ENCODE data around the gene FANCE.
A peak's percentile ranks its signal among the peaks of the same experiment; 100 is the strongest.

Gene FANCE

GRCh38 chr6:35452183-35453090, at the start of gene FANCE:
TSS of gene FANCE (plus strand) at chr6:35452338. CDS start at chr6:35452546, 208 bp downstream.
- DNase-seq (ENCODE audit: low read depth in 3 of 3), result peak; percentile 81 to 94 (median 90)

- no peak for DNase-seq (ENCODE audit: low read depth in 3 of 3)
Observed at GRCh38 chr6:35402856-35403191, 49.3 kb upstream of the FANCE start.

- no peak for DNase-seq (ENCODE audit: low read depth in 3 of 3)
Observed at GRCh38 chr6:35403544-35404442, 48.3 kb upstream of the FANCE start.

DNA sequence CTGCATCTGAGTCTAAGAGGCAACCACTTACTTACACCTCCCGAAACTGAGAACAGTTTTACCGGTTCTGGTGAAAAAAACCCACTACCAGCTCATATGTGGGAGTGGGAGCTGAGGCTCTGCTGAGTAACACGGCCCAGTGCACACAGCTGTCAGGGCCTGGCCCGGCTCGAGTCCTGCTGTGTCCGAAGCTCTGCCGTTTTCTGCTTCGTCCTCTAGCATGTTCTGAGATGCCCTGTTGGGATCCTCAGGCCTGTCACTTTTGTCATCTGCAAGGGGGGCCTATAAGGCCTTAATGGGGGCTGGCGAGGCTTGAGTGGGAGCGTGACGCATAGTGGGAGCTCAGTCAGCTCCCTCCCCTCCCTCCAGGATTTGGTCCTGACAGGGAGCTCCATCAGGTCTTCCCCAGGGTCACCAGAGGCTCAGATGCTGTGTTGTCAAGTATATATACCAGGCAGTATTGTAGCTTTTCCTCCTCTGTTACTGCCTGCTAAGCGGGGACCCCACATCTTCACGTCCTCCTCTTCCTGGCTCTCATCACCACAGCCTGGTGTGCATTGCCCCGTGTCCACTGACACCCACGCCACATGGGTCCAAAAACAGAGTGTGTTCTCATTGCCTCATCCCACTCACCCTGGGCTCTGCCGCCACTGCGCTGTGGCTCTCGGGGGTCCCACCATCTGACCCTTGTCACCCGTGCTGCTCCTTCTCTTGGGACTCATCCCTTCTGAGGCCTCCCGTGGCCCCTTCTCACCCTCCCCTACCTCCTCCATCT, 45.2 kb upstream of the FANCE start:
- DNase-seq (ENCODE audit: low read depth in 3 of 3), result no peak

DNA sequence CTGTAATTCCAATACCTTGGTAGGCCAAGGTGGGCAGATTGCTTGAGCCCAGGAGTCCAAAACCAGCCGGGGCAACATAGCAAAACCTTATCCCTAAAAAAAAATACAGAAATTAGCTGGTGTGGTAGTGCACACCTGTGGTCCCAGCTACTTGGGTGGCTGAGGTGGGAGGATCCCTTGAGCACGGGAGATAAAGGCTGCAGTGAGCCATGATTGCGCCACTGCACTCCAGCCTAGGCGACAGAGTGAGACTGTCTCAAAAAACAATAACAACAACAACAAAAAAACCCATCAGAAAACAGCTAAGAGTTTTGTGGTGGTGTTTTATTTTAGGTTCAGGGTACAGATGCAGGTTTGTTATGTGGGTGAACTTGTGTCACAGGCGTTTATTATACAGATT, 42.9 kb upstream of the FANCE start:
- no peak for DNase-seq (ENCODE audit: low read depth in 3 of 3)

GRCh38 chr6:35410131-35410530, 42.0 kb upstream of the FANCE start:
- DNase-seq (ENCODE audit: low read depth in 3 of 3), result no peak

DNA sequence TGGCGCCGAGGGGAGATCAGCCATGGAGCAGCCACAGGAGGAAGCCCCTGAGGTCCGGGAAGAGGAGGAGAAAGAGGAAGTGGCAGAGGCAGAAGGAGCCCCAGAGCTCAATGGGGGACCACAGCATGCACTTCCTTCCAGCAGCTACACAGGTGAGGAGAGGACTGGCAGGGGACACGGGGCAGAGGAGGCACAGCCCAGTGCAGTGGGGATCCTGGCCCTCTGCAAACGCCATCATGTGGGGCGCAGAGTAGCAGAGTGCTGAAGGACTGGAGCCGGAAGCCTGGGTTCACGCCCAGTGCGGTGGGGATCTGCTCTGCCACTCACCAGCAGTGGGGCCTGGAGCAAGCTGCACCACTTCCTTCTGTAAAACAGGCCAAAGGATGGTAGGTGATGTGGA, 41.1 kb upstream of the FANCE start:
- no peak for DNase-seq (ENCODE audit: low read depth in 3 of 3)

- no peak for DNase-seq (ENCODE audit: low read depth in 3 of 3)
Observed at GRCh38 chr6:35412102-35412501, 40.0 kb upstream of the FANCE start.

GRCh38 chr6:35413911-35414310, 38.2 kb upstream of the FANCE start:
- no peak for DNase-seq (ENCODE audit: low read depth in 3 of 3)

GRCh38 chr6:35415065-35415891, 36.9 kb upstream of the FANCE start:
- DNase-seq (ENCODE audit: low read depth in 3 of 3), result no peak

DNA sequence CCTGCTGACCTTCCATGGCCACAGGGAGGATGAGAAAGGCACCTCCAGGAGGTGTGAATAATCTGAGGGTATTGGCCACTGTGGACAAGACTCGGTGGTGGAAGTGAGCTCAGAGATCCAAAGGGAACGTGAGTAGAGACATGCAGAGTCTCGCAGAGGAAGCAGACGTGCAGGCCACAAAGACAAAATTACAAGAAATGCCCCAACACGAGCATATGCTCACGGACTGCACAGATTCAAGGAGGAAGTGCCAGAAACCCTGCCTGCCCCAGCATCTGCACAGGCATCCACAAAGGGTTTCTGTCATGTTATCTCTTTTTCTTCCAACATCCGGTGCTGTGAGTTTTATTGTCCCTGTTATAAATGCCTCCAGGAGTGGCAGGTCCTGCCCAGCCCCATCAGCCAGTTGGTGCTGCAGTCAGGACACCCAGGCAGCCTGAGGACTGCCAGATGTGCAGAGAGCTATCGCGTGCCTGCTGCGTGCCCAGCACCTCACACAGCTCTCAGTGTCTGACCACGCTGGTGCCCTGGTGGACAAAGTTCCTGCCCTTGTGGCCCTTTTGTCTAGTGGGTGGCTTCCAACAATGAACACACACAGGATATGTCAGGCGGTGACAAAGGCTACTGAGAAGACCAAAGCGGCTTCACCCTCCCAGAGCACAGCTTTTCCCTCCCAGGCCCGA, 34.0 kb upstream of the FANCE start:
- no peak for DNase-seq (ENCODE audit: low read depth in 3 of 3)

- DNase-seq (ENCODE audit: low read depth in 3 of 3), result no peak
Observed at GRCh38 chr6:35419417-35419816, 32.7 kb upstream of the FANCE start.

GRCh38 chr6:35419961-35420360, 32.2 kb upstream of the FANCE start:
- DNase-seq (ENCODE audit: low read depth in 3 of 3), result no peak

DNA sequence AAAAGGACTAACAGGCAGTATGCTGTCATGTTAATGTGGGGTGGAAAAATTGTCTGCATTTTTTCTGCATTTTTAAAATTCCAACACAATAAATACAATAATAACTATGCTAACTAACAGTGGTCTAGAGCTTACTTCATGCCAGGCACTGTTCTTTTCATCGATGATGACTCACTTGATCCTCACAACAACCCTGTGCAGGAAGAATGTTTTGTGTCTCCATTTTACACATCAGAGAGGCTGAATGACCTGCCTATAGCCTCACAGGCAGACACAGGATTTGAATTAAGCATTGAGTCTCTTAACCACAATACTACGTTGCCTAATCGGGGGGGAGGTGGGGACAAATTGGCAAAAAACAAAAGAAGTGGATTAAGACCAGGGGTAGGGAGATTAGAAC, 26.9 kb upstream of the FANCE start:
- no peak for DNase-seq (ENCODE audit: low read depth in 3 of 3)

- no peak for DNase-seq (ENCODE audit: low read depth in 3 of 3)
Observed at GRCh38 chr6:35426074-35426473, 26.1 kb upstream of the FANCE start.

DNA sequence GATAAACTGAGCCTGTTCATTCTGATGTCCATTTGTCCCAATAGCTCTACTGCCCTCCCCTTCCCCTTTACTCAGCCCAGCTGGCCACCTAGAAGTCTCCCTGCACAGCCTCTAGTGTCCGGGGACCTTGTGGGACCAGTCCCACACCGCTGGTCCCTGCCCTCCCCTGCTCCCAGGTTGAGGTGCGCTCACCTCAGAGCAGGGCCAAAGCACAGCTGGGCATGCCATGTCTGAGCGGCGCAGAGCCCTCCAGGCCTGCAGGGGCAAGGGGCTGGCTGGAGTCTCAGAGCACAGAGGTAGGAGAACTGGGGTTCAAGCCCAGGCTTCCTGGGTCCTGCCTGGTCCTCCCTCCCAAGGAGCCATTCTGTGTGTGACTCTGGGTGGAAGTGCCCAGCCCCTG, 24.7 kb upstream of the FANCE start:
- DNase-seq (ENCODE audit: low read depth in 3 of 3), result no peak

- no peak for DNase-seq (ENCODE audit: low read depth in 3 of 3)
Observed at GRCh38 chr6:35427851-35428321, 24.3 kb upstream of the FANCE start.

DNA sequence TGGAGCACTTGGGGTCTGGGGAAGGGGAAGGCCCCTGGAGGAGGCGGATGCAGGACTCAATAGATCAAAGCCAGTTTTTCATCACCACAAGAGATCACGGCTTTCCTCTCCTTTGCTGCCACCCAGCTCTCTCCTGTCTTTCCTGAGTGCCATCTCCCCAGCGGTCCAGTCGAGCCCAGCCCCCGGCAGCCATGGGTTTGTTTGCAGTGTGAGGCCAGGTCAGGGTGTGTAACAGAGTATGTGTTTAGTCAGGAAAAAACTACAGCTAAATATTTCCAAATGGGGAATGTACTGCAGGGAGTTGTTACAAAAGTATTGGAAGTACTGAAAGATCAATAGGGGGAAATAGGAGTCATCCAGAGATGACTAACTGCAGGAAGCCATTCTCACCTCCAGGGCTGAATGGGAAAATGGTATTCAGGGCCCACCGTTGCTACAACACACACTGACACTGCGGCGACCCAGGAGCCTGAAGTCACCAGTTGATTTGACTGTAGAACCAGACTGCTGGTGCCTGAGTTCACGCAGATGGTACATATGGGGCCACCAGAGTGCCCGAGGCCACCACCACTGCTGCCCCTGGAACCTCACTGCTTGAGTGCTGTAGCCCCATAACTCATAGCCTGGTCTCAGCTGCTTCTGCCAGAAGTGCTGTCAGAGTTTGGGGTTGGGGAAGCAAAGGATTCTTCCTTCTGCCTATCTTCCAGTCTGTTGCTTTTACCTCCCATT, 23.6 kb upstream of the FANCE start:
- DNase-seq (ENCODE audit: low read depth in 3 of 3), result no peak

- no peak for DNase-seq (ENCODE audit: low read depth in 3 of 3)
Observed at GRCh38 chr6:35429463-35429862, 22.7 kb upstream of the FANCE start.

- DNase-seq (ENCODE audit: low read depth in 3 of 3), result no peak
Observed at GRCh38 chr6:35432291-35432690, 19.8 kb upstream of the FANCE start.

All from stimulated activated CD4-positive, alpha-beta T cell treated with anti-CD3 and anti-CD28 coated beads, TNF-alpha, amount 100 ng/mL, for 48 hours (primary cell).